ENCODE data around the gene ELK1.

DNA sequence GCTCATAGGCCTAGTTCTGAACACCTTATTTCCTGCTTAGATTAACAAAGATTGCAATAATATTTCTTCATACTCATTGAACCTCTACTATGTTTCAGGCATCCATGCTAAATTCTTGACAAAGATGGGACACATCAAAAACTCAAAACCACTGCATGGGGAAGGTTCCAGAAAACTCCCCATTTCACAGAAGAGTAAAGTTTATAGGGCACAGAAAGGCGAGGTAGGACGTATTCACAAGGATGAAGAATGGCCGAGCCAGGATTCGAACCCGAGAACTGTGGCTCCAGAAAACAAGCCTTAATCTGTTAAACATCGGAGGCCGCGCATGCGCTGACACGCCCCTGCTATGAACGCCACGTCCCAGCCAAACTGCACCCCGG is 7.9 kb upstream of the ELK1 start:
- TF ChIP-seq EZH2 (IDR thresholded peaks at IDR 0.05) (no peak), POLR2AphosphoS5 (IDR thresholded peaks at IDR 0.05; ENCODE audit: borderline replicate concordance, low read depth, low read length) (no peak), FOXP2 (optimal IDR thresholded peaks at IDR 0.05; ENCODE audit: control extremely low read depth, extremely low read length, insufficient read depth) (no peak)

Data from SK-N-MC (cell line).